Right hindlimb (tissue), 1 donor: ENCODE measurements around the gene RNF175.
A peak's percentile ranks its signal among the peaks of the same experiment; 100 is the strongest.

Experiments used
- DNase-seq: peaks from one replicate; pipeline ENCODE4 v3.0.0-alpha.2; 2018

The RNF175 gene

DNA sequence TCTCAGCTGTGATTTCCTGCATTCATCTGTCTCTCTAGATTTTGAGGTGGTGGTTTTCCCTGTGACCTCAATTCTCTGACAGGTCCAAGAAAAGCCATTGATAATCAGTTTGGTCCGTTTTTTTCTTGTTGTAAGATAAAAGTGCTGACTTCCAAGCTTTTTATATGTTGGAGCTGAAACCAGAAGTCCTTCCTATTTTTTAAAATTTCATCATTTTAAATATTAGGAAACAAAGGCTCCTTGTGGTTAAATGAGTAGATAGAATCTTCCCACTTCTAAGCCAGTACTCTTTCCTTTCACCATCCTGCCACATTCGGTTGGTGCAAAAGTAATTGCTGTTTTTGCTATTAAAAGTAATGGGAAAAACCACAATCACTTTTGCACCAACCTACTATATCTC is 18.3 kb downstream of the RNF175 start:
- DNase-seq: no peak

DNA sequence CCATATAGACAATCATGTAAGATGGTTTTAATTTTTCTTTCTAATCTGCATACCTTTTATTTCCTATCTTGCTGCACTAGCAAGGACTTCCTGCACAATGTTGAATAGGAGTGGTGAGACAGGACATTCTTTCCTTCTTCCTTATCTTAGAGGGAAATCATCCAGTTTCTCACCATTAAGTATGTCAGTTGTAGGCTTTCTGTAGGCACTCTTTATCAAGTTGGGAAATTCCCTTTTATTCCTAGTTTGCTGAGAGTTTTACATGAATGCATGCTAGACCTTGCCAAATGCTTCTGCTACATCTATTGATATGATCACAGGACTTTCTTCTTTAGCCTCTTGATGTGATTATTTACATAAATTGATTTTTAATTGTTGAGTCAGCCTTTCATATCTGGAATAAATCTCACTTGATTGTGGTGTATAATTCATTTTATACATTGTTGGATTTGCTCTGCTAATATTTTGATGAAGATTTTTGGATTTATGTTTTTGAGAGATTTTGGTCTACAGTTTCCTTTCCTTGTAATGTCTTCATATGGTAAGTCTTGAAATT is 23.8 kb downstream of the RNF175 start:
- no peak for DNase-seq

DNA sequence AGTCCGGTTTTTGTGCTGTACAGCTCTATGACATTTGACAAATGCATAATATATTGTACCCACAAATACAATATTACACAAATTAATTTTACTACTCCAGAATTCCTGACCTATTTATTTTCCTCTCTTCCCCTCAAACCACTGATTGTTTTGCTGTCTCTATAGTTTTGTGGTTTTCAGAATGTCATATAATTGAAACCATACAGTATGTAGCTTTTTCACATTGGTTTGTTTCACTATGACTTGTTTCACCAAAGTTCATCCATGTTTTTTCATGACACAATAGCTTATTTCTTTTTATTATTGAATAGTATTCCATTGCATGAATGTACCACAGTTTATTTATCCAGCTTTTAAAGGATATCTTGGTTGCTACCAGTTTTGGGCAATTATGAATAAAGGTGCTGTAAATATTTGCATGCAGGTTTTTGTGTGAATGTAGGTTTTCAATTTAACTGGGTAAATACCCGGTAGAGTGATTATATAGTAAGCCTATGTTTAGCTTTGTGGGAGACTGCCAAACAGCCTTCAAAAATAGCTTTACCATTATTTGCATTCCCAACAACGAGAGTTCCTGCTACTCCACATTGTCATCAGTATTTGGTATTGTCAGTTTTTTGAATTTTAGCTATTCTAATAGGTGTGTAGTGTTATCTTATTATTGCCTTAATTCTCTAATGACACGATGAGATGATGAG is 25.9 kb downstream of the RNF175 start:
- no peak for DNase-seq

GRCh38 chr4:153731239-153731638 is 28.6 kb downstream of the RNF175 start:
- DNase-seq: peak; percentile 58

GRCh38 chr4:153729895-153730294 is 29.9 kb downstream of the RNF175 start:
- DNase-seq: no peak

- DNase-seq: no peak
Measured at GRCh38 chr4:153728660-153729059, 31.2 kb downstream of the RNF175 start.

GRCh38 chr4:153728151-153728550 is 31.7 kb downstream of the RNF175 start:
- no peak for DNase-seq

DNA sequence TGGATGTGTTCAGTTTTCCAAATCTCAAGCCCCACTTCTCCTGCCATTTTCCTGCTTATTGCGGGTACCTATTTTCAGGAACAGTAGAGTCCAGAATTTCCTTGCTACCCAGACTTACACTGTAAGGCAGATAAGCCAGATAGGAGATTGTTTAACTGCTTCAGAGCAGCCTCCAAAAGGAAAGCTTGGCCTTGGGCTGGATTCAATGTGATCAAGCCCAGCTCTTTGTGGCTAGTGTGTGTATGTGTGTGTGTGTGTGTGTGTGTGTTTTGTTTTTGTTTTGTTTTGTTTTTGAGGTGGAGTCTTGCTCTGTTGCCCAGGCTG is 34.0 kb downstream of the RNF175 start:
- DNase-seq: no peak

- DNase-seq: peak; percentile 58
Measured at GRCh38 chr4:153725136-153725830, 34.5 kb downstream of the RNF175 start.

GRCh38 chr4:153724606-153725005 is 35.2 kb downstream of the RNF175 start:
- no peak for DNase-seq

GRCh38 chr4:153722036-153722435 is 37.8 kb downstream of the RNF175 start:
- no peak for DNase-seq

GRCh38 chr4:153713866-153714646 is 45.8 kb downstream of the RNF175 start:
- no peak for DNase-seq

DNA sequence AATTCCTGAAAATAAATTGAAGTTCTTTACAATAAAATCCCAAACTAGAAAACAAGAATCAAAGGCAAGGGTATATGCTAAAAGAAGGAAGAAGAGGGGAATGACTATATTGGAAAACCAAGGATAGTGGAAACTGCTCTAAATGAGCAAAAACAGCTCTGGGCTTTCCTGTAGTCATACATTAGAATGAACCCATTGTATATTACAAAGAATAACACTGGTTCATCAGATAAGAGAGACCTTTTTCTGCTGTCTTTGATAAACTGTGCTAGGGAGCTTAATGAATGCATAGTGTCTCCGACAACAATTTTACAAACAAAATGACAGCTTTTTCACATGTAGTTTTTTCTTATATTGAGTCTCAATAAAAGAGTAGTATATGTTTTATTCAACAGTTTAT is 49.1 kb downstream of the RNF175 start:
- no peak for DNase-seq

DNA sequence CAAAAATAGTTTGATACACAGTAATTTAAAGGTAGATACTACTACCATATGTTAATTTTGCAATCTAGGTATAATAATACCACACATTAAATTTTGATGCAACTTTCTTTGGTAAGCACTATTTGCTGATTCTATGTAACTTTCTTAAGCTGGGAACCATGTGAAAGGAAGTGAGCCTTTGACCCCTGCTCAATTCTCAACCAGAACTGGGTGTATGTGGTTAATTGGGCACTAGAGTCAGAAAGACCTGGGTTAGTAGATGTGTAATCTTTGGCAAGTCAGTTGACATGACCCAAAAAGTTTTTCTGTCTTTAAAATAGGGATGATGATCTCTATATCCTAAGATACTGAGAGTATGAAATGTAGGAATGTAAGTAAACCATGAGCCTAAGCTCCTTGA is 53.3 kb downstream of the RNF175 start:
- DNase-seq: no peak

- DNase-seq: no peak
Measured at GRCh38 chr4:153705743-153706468, 53.9 kb downstream of the RNF175 start.

DNA sequence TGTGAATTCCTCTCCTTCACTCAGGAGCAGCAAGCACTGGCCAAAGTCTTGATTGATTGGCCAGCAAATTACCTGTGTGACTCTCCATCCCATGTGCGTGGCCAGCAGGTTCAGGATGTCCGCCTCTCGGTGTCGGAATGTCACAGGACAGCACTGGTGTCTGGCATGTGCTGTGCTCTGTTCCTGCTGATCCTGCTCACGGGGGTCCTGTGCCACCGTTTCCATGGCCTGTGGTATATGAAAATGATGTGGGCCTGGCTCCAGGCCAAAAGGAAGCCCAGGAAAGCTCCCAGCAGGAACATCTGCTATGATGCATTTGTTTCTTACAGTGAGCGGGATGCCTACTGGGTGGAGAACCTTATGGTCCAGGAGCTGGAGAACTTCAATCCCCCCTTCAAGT is 55.3 kb downstream of the RNF175 start:
- DNase-seq: no peak

GRCh38 chr4:153684971-153685371 is 74.9 kb downstream of the RNF175 start:
- DNase-seq: no peak

GRCh38 chr4:153684182-153684970 is 75.4 kb downstream of the RNF175 start, which contains the start of gene TLR2:
TSS of gene TLR2 (plus strand) at chr4:153684280. CDS start at chr4:153702908, 18,628 bp downstream.
- DNase-seq: peak; percentile 70

- DNase-seq: no peak
Measured at GRCh38 chr4:153683763-153684181, 76.1 kb downstream of the RNF175 start.

DNA sequence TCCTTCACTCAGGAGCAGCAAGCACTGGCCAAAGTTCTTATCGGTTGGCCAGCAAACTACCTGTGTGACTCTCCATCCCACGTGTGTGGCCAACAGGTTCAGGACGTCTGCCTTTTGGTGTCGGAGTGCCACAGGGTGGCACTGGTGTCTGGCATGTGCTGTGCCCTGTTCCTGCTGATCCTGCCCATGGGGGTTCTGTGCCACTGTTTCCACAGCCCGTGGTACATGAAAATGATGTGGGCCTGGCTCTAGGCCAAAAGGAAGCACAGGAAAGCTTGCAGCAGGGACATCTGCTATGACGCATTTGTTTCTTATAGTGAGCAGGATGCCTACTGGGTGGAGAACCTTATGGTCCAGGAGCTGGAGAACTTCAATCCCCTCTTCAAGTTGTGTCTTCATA is 80.3 kb downstream of the RNF175 start:
- no peak for DNase-seq

DNA sequence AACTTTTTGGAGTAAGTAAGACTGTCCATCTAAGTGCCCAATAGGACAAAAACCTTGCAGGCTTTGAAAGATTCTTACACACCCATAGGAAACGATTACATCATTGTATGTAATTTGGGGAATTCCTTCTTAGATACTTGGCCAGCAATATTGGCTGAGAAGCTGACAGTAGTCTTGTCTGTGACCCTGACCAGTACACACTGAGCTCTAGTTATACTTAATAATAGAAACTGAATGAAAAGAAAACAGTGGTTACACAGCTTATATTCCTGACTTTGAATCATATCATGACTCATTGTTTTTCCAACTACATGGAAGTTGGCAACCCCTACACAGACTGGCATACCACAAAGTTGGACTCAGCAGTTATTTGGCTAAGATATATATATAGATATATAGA is 82.8 kb downstream of the RNF175 start:
- DNase-seq: no peak

GRCh38 chr4:153676486-153676885 is 83.3 kb downstream of the RNF175 start:
- no peak for DNase-seq
